ENCODE results near the gene ZNF853.

Gene ZNF853

DNA sequence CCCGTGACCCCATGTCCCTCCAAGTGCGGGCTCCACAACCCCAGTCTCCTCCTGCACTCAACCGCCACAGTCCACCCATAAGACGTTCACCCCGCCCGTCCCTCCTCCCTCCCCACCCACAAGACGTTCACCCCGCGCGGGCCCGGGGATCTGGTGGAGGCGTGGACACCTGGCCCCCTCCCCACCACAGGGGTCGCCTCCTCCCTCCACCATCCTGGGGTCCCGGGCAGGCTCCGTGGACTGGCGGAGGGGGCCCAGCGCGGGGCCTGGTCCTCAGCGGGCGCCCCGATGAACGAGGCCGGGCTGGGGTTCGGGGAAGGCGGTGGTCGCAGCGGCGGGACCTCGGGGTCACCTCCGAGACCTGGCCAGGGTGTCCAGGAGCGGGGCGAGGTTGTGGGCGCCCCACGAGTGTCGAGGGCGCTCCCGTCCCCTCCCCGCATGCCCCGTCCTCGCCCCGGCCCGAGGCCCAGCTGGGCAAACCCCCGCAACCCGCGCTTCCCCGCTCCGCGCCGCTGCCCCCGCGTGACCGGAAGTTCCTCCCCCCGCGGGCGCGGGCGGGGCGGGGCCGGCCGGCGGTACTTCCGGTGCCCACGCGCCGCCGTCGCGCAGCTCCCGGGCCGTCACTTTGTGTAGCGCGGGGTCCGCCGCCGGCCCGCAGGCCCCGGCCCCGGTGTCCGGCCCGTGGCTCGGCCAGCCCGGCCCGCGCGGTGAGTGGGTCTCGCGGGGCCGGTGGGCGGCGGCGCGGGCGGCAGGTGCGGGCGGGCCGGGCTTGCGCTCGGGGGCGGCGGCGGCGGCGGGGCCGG, 21.5 kb downstream of the ZNF853 start, which contains the start of gene ZNF316:
Gene ZNF316, plus strand, starts transcription at position 578 of the 803 bp plus-strand sequence. CDS start 5,092 bp downstream, outside the sequence.
- peak; percentile 50 for DNase-seq (ENCODE audit: low spot score)

DNA sequence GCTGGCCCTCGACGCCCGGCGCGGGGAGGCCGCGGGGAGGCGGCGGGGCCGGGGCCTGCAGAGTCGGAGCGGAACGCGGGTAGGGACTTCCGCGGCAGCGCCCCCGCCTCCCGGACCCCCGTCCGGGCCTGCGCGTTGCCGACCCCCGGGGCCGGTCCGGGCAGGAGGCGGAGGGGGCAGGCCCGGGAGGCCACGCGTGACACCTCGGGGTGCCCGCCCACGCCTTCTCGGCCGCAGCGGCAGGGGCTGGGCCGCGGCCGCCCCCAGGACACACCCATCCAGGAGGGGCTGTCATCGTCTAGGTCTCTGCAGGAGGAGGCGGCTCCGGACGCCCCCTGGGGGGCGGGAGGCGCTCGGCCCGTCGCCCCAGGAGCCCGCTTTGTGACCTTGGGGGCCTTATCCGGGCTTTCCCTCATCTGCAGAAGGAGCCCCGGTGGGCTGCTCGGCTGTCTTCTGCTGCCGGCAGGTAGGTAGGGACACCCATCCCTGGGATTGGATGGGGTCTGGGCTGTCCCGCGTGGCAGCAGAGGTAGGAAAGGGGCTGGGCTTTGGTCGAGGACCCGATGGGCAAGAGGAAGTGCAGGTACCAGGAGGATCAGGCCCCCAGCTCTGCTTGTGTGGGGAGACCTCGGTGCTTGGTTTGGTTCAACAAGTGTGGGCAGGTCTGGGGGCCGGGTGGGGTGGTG, 22.3 kb downstream of the ZNF853 start:
- peak; percentile 56 for DNase-seq (ENCODE audit: low spot score)

- DNase-seq (ENCODE audit: low spot score) = no peak
These were observed 23.6 kb downstream of the ZNF853 start for GRCh38 chr7:6639032-6639431.

DNA sequence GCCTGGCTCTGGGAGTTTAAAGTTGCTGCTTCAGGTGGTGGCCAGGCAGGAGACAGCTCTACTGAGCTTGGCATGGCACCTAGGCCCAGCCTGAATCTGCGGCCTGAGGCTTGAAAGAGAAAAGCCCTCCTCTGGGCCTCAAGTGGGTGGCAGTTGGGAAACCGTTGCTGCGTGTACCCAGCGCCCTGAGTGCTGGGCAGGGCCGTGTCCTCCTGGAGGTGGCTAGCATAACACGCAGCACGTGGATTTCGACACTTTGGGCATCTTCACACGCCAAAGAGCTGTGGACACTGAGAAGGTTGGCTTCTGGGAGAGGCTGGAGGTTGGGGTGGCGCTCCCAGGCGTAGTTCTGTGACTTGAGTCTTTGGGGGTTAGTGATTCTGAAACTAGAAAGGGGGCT, 24.2 kb downstream of the ZNF853 start:
- DNase-seq (ENCODE audit: low spot score) = no peak

DNA sequence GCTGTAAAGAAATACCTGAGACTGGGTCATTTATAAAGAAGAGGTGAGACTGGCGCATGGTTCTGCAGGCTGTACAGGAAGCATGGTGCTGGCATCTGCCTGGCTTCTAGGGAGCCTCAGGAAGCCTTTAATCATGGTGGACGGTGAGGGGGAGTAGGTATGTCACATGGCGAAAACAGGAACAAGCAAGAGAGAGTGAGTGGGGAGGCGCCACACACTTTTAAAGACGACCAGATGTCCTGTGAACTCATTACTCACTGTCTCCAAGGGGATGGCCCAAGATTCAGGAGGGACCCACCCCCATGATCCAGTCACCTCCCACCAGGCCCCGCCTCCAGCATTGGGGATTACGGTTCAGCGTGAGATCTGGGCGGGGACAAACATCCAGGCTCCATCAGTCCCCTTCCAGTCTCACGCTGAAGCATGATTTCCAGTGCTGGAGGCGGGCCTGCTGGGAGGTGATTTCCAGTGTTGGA, 24.9 kb downstream of the ZNF853 start:
- DNase-seq (ENCODE audit: low spot score) = no peak

DNA sequence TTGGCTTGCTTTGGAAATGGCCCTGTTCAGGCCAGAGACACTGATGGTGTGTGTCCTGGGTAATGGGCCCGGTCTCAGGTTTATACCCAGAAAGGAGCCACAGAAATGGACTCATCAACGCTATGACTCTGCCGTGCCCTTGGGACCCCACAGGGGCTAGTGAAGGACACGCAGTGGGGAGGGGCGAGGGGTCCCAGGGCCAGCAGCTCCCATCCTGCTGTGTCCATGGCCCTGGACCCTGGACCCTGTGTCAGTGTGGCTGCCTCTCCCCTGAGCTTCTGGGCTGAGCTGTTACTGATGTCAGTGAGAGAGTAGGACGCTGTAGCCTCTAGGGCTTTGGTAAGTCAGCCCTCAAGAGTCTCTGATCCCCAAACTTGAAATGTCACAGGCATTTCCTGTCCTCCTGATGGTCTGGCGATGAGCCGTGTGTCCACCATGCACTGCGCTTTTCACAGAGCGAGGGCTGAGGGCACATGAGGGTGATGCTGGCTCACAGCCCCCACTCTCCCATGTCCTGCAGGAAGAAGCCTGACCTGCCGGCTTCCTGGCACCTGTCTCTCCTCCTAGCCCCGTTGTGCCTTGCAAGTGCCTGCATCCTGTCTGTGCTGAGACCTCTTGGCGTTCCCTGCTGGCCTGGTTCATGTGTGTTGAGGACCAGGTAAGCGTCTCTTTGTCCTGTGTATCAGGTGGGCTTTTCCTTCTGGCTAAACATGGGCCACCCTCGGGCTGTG, 26.1 kb downstream of the ZNF853 start:
- DNase-seq (ENCODE audit: low spot score) = no peak

GRCh38 chr7:6642239-6642839, 26.9 kb downstream of the ZNF853 start:
- no peak for DNase-seq (ENCODE audit: low spot score)

DNA sequence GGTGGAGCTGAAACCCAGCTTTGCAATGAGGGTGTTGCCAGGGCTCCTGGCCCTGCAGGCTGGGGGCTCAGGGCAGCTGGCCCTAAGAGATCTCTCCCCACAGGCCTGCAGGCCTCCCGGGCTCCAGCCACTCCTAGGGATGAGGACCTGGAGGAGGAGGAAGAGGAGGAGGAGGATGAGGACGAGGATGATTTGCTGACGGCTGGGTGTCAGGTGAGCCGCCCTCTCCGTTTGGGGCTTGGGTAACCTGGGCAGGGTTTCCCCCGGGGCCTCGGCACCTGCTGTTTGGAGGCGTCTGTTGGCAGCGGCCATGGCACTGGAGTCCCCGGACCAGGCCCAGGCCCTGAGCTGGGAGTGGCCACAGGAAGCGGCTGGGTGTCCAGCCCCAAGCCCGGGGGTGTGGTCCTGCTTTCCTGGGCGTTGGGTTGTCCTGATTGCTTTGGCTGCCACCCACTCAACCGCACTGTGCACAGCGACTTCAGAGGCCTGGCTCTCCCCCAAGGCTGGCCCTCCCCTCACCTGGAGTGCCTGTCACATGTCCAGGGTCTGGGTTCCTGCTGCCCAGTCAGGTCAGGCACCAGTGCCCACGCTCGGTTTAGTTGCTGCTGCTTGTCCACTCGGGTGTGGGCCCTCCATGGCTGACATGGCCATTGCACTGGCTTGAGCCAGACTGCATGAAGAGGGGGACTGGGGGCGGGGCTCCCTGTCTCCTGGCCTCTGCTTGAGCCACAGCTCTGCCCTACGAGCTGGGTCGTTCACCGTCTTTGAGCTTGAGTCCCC, 27.6 kb downstream of the ZNF853 start:
- DNase-seq (ENCODE audit: low spot score) = no peak

- DNase-seq (ENCODE audit: low spot score) = no peak
These were observed 28.7 kb downstream of the ZNF853 start for GRCh38 chr7:6643915-6644625.

DNA sequence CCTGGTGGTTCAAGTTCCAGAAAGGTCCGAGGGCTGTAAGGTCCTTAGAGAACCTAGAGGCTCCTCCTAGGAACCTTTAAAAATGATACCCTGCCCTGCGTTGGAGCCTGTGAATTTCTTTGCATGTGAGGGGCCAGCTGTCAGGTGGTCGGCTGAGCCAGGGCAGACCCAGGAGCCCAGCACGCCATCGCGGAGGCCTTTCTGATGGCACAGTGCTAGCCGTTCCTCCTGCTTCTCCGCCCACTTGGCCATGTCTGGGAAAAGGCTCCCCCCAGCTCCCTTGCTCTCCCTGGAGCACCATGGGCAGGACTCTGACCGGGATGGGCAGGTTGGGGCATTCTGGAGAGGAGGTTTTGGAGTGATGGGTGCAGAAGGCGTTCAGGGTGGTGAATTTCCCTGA, 29.3 kb downstream of the ZNF853 start:
- DNase-seq (ENCODE audit: low spot score) = no peak

GRCh38 chr7:6646465-6646864, 31.1 kb downstream of the ZNF853 start:
- no peak for DNase-seq (ENCODE audit: low spot score)

GRCh38 chr7:6647080-6647479, 31.7 kb downstream of the ZNF853 start:
- no peak for DNase-seq (ENCODE audit: low spot score)

DNA sequence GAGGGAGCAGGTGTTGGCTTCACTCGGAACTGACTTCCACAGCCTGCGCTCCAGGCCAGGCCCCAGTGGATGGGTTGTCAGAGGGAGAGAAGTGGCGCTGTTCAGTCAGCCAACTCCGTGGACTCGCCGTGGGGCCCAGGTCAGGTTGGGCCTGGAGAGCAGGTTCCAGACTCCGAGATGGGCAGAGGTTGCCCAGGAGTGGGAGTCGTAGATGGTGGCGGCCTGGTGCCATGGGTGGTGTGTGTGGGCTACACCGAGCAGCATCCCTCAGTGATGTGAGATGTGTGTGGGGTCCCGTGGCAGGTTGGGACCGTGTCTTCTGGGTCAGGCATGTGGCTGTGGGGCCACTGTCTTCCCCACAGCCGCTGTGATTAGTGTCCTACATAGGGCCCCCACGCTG, 32.1 kb downstream of the ZNF853 start:
- no peak for DNase-seq (ENCODE audit: low spot score)

DNA sequence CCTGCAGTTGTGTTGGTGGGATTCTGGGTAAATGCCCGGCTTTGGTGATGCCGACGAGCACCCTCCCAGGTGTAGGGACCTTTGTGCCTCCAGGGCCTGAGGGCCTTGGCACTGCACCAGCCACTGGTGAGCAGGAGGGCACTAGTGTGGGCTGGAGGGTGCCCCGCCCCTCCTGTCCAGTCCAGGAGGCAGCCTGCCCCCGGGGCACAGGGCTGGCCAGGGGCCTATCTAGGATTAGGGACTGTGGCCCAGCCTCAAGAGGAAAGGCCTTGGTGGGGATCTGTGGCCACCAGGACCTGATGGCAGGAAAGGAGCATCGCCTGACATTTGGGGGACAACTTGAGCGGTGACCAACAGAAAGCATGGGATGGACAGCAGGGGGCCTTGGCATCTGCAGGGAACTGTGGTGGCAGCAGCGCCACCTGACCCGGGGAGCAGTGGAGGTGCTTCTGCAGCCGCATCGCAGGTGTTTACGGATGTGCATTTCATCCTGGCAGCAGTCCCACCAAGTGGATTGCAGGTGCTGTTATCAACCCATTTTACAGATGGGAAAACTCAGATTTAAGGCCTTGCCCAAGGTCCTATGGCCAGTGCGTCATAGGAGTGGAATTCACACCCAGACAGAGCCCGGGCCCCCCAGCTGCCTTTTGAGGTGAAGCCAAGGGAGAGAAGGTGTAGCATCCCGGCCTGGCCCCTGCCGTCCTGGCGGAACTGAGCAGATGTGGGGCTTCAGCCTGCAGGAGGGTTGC, 32.8 kb downstream of the ZNF853 start:
- DNase-seq (ENCODE audit: low spot score) = no peak

- DNase-seq (ENCODE audit: low spot score) = no peak
These were observed 33.4 kb downstream of the ZNF853 start for GRCh38 chr7:6648815-6649104.

- DNase-seq (ENCODE audit: low spot score) = no peak
These were observed 34.0 kb downstream of the ZNF853 start for GRCh38 chr7:6649241-6649961.

- DNase-seq (ENCODE audit: low spot score) = no peak
These were observed 34.7 kb downstream of the ZNF853 start for GRCh38 chr7:6650086-6650485.

- no peak for DNase-seq (ENCODE audit: low spot score)
These were observed 35.2 kb downstream of the ZNF853 start for GRCh38 chr7:6650521-6651011.

GRCh38 chr7:6651851-6652445, 36.5 kb downstream of the ZNF853 start:
- no peak for DNase-seq (ENCODE audit: low spot score)

Data from CD4-positive, alpha-beta T cell treated with Interleukin-2 at 100 ng/mL for 4 hours (primary cell).